Superior temporal gyrus (tissue), 1 donor: ENCODE measurements around the gene IGSF3.

Experiments
- DNase-seq: peaks from one replicate; pipeline ENCODE4 v3.0.0-alpha.2; 2016; ENCODE audit errors: extremely low spot score

Gene IGSF3

DNA sequence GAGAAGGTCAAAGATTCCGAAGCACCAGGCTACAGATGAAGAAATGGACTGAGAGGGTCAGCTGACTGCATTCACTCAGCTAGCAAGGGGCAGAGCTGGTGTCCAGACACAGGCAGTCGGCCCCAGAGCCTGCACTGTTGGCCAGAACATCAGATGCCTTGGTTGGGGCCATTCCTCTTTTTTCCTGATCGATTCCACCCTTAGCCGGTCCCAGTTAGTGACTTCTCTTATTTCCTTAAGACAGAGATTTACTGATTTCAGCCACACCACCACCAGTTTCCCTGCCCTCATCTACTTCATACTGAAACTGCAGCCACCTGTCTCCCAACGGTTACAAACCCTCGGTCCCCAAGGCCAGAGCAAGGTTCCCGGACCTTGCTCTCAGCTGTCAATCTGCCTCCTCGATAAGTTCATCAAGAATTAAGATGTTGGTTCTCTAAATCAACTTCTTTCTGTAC, 108.2 kb downstream of the IGSF3 start:
- DNase-seq = no peak

DNA sequence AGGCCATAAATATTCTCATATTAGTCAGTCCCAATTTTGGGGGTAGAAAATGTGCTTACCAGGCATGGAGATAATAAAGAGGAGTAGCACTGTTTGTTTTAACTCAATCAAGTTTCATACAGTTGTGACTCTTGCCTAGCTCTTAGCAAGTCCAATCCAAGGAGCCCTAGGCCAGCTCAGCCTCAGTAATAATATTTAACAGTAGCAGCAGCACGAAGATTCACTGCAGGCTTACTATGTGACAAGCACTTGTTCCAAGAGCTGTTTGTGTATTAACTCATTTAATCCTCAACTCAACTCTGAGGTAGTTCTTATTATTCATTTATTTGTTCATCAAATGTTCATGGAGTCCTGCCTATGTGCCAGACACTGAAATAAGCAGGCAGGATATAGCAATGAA, 109.0 kb downstream of the IGSF3 start:
- no peak for DNase-seq

GRCh38 chr1:116558140-116558549, 109.4 kb downstream of the IGSF3 start:
- no peak for DNase-seq

DNA sequence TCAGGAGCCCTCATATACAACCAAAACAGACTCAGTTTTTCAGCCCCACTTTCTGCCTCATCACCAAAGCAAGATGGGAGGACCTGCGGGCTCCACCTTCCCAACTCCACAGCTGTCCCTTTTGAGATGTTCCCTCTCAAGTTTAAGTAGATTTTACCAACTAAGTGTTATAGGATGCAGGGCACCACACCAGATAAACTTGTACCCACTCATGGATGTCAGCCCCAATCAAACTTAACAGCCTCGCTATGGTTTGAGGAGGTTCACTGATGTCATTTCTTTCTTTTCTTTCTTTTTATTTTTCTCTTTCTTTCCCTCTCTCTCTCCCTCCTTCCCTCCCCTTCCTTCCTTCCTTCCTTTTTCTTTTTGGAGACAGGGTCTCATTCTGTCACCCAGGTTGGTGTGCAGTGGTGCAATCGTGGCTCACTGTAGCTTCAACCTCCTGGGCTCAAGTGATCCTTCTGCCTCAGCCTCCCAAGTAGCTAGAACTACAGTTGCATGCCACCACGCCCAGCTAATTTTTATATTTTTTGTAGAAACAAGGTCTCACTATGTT, 110.1 kb downstream of the IGSF3 start:
- no peak for DNase-seq

- no peak for DNase-seq
Measured at GRCh38 chr1:116556289-116557006, 111.1 kb downstream of the IGSF3 start.

- DNase-seq = no peak
Measured at GRCh38 chr1:116554924-116555323, 112.6 kb downstream of the IGSF3 start.

DNA sequence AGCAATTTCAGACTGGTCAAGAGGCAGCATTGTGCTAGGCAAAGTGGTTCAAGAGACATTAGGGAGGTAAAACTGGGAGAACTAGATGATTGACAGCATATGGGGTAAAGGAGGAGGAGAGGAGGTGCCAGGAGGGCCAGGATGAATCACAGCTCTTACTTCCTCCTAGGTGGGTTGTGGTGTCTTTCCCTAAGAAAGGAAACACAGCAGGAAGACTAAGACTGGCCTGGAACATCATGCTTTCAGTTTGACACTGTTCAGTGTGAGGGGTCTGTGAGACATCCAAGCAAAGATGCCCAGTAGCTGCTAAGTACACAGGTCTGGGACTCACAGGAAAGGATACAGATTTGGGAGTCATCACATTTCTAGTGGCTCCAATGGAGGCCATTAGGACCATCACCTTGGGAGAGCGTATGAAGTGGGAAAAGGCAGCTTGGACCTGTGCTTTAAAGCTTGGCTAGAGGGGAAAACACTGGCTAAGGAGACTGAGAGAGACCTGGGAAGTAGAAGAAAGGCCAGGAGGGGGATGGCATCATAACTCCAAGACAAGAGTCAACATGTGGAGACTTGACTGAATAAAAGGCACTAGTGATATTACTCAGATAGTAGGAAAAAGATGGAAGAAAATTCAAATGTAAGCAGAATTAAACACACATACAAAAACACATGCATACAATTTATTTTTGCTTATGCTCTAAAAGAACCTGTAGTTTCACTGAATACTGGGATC, 114.0 kb downstream of the IGSF3 start:
- no peak for DNase-seq

GRCh38 chr1:116546354-116546977, 121.1 kb downstream of the IGSF3 start:
- DNase-seq = no peak

- DNase-seq = no peak
Measured at GRCh38 chr1:116545359-116545705, 122.2 kb downstream of the IGSF3 start.

- no peak for DNase-seq
Measured at GRCh38 chr1:116544588-116545358, 122.8 kb downstream of the IGSF3 start.

GRCh38 chr1:116540088-116540487, 127.4 kb downstream of the IGSF3 start:
- no peak for DNase-seq

DNA sequence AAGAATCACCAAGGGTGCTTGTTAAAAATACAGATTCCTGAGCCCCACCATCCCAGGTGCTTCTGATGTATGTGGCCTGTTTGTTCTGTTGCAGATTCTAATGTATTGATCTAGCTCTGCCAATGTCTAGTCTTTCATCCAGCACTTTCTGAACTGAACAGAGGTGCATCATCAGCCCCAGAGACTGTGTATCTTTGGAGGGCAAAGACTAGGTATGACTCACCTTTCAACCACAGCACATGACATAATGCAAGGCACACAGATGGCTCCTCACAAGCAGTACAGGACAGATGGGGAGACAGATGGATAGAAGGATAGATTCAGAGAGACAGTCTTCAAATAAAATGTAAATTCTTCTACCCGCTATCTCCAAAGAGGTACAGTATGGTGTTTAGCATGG, 129.0 kb downstream of the IGSF3 start:
- DNase-seq = peak; percentile 34

- no peak for DNase-seq
Measured at GRCh38 chr1:116537898-116538297, 129.6 kb downstream of the IGSF3 start.

GRCh38 chr1:116537040-116537831, 130.3 kb downstream of the IGSF3 start:
- no peak for DNase-seq

DNA sequence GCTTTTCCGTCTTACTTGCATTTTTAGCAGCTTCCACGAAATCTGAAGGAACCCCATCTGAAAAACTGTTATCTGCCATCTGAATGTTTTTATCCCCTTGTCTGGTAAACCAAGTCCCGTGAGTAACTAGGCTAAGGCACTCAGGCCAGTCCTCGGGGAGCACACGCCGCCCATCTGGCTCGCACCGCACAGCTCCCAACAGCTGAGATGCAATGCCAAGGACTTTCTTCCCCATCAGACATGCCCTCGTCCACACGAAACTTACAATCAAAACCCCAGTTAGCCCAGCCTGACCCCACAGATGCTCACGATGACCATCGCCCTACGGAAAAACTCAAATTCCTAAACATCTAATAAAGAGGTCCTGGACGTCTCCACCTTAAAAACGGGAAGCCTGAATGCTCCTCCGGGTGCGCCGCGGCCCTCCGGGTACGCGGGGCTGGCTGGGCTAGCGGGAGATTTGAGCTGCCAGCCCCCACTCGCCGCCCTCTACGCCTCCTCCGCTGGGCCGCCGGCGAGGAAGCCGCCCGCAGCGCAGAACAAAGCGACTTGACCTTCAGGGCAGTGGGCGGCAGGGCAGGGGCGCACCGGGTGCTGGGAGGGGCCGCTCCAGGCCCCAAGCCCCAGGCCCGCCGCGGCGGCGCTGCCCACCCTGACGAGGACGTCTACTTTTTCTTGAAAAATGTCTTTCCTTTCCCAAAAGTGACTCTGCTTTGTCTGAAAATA, 133.4 kb downstream of the IGSF3 start:
- DNase-seq = no peak

GRCh38 chr1:116533429-116533820, 134.1 kb downstream of the IGSF3 start:
- no peak for DNase-seq

- DNase-seq = no peak
Measured at GRCh38 chr1:116532671-116533428, 134.7 kb downstream of the IGSF3 start.

DNA sequence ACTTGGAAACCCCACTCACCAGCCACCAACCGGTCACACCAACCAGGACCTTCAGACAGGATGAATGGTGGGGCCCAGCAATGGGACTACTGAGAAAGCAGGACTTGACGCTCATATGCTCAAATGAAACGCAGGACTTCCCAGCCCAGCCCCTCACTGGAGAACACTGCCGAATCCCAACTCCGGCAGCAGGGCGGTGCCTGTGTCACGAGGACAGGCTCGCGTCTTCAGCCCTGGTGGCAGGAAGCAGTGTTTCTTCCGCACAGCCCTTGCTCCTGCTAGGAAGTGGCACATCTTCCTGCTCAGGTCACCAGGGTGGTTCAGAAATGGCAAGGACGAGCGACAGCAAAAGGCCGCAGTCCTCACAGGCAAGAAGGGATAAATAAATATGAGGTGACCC, 135.6 kb downstream of the IGSF3 start:
- no peak for DNase-seq

- DNase-seq = no peak
Measured at GRCh38 chr1:116529681-116530080, 137.9 kb downstream of the IGSF3 start.

GRCh38 chr1:116529199-116529631, 138.3 kb downstream of the IGSF3 start:
- no peak for DNase-seq
